Measurements from ENCODE around the gene KDM8. TPM values are rescaled to one million over a fixed set of nuclear protein-coding genes. Genes with fewer than 3 reads are reported as not detected.

The KDM8 gene
- 10 to 100 TPM in 1 of 2 donors, 1 to 10 TPM in 1; 8.3 to 14.7 TPM for total RNA-seq
- 5.7 TPM for polyA plus RNA-seq (ENCODE audit: insufficient read depth, low read depth, low replicate concordance)
- long read RNA-seq, donor 1, partial matches to known transcripts: 0 of 4 reads
- long read RNA-seq, donor 1, other reads (novel, unspliced or antisense): 0 of 4 reads
- long read RNA-seq, donor 2, partial matches to known transcripts: 0 of 1 reads
- long read RNA-seq, donor 2, other reads (novel, unspliced or antisense): 0 of 1 reads

- peak in 1 of 3 experiments; percentile 27 for TF ChIP-seq CTCF (IDR thresholded peaks at IDR 0.05)
- TF ChIP-seq POLR2A (IDR thresholded peaks at IDR 0.05): no peak
- intact Hi-C loops (cut with DNase I; ENCODE audit: low total_unique reads): no loop called here
- no peaks in the 10 kb centered on the region for H3K27me3 ChIP-seq
- peak; percentile 98 for DNase-seq
- H3K36me3 ChIP-seq (ENCODE audit: low read depth, missing control alignments): no peaks in the 10 kb centered on the region
- 0% methylated on average over 30 to 69 of the region's 70 CpGs for WGBS, 2 donors
- no peaks in the 10 kb centered on the region for H3K9me3 ChIP-seq
- peak within 1 kb of the TSS; percentile 58 to 75 for H3K4me3 ChIP-seq
- peak within 1 kb of the TSS; percentile 91 to 96 for H3K27ac ChIP-seq
- H3K4me1 ChIP-seq: peaks cover 10% of the 10 kb centered on the region
Observed at GRCh38 chr16:27203507-27204311, at the start of gene KDM8. Gene KDM8, plus strand, starts transcription at chr16:27203526. Its CDS starts 6,598 bp downstream, at chr16:27210124.

GRCh38 chr16:27154705-27155521 lies 48.4 kb upstream of the KDM8 start:
- H3K27ac ChIP-seq: no peak overlapping the region
- H3K4me1 ChIP-seq: no peaks in the 10 kb centered on the region
- 14% methylated on average over 22 to 24 of the region's 24 CpGs for WGBS, 2 donors
- no peaks in the 10 kb centered on the region for H3K27me3 ChIP-seq
- no peak for TF ChIP-seq POLR2A (IDR thresholded peaks at IDR 0.05)
- TF ChIP-seq CTCF (IDR thresholded peaks at IDR 0.05): peak; percentile 86 to 98 (median 88)
- no peaks in the 10 kb centered on the region for H3K9me3 ChIP-seq
- DNase-seq: peak; percentile 83
- H3K36me3 ChIP-seq (ENCODE audit: low read depth, missing control alignments): no peaks in the 10 kb centered on the region
- H3K4me3 ChIP-seq: peak overlapping the region in 1 of 2 donors; percentile 18
- intact Hi-C loops (cut with DNase I; ENCODE audit: low total_unique reads): no loop called here

GRCh38 chr16:27156579-27156978 lies 46.7 kb upstream of the KDM8 start:
- no peaks in the 10 kb centered on the region for H3K27me3 ChIP-seq
- intact Hi-C loops (cut with DNase I; ENCODE audit: low total_unique reads): no loop called here
- H3K27ac ChIP-seq: no peak overlapping the region
- H3K4me3 ChIP-seq: no peak overlapping the region
- H3K36me3 ChIP-seq (ENCODE audit: low read depth, missing control alignments): no peaks in the 10 kb centered on the region
- H3K4me1 ChIP-seq: no peaks in the 10 kb centered on the region
- DNase-seq: no peak
- no peak for TF ChIP-seq POLR2A (IDR thresholded peaks at IDR 0.05)
- TF ChIP-seq CTCF (IDR thresholded peaks at IDR 0.05): no peak
- no peaks in the 10 kb centered on the region for H3K9me3 ChIP-seq
- 35 to 37% methylated on average over 3 of the region's 3 CpGs for WGBS, 2 donors

- H3K27ac ChIP-seq: no peak overlapping the region
- intact Hi-C loops (cut with DNase I; ENCODE audit: low total_unique reads): no loop called here
- TF ChIP-seq CTCF (IDR thresholded peaks at IDR 0.05) (no peak), POLR2A (IDR thresholded peaks at IDR 0.05) (no peak)
- WGBS, 2 donors: 68 to 88% methylated on average over 3 of the region's 3 CpGs
- no peaks in the 10 kb centered on the region for H3K27me3 ChIP-seq
- H3K36me3 ChIP-seq (ENCODE audit: low read depth, missing control alignments): no peaks in the 10 kb centered on the region
- H3K9me3 ChIP-seq: no peaks in the 10 kb centered on the region
- H3K4me3 ChIP-seq: no peak overlapping the region
- no peaks in the 10 kb centered on the region for H3K4me1 ChIP-seq
- DNase-seq: no peak
Observed at GRCh38 chr16:27161398-27161797, 41.9 kb upstream of the KDM8 start.
